ENCODE results near the gene HACD1. TPM values are rescaled to one million over a fixed set of nuclear protein-coding genes. Genes with fewer than 3 reads are reported as not detected.

The HACD1 gene
- total and polyA plus RNA-seq, 11 donors = 80.0 to 291 (median 155) TPM

DNA sequence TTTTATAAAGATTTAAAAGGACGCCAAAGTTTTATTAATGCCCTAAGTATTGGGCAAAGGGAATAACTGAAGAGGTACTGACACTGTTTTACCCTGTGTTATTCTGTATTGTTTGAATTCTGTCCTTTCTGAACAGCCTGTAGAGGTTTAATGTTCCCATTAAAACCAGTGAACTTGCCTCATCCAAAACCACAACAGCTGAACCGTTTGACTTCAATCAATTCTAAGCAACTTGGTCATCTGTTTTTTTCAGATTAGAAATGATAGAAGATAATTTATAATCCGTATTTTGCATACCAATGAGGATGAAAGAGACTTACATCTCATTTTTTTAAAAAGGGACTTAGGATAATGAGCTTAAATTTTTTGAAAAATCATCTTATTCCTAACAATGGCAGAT lies 40.4 kb downstream of the HACD1 start:
- TF ChIP-seq CTCF (IDR thresholded peaks at IDR 0.05) = no peak
- TF ChIP-seq POLR2A (IDR thresholded peaks at IDR 0.05) = no peak
- H3K27ac ChIP-seq = no peak overlapping the region
- ATAC-seq (no peak), DNase-seq (no peak)
- H3K36me3 ChIP-seq = no peaks in the 10 kb centered on the region
- no peak overlapping the region for H3K4me3 ChIP-seq
- H3K9me3 ChIP-seq = peaks cover 0 to 6% (median 0%) of the 10 kb centered on the region in 12 donors
- no peaks in the 10 kb centered on the region for H3K4me1 ChIP-seq
- intact Hi-C loops (cut with DNase I) = no loop called here
- H3K27me3 ChIP-seq = no peaks in the 10 kb centered on the region
- WGBS, 4 donors = 75 to 83% (median 81%) methylated on average over 3 of the region's 3 CpGs

GRCh38 chr10:17564911-17565310 lies 52.3 kb downstream of the HACD1 start:
- no peak for TF ChIP-seq CTCF (IDR thresholded peaks at IDR 0.05)
- no peak for TF ChIP-seq POLR2A (IDR thresholded peaks at IDR 0.05)
- Histone ChIP-seq H3K36me3 (no peaks in the 10 kb centered on the region), H3K27ac (no peak overlapping the region), H3K4me3 (no peak overlapping the region), H3K4me1 (no peaks in the 10 kb centered on the region), H3K9me3 (no peaks in the 10 kb centered on the region), H3K27me3 (no peaks in the 10 kb centered on the region)
- ATAC-seq (no peak), DNase-seq (no peak)
- intact Hi-C loops (cut with DNase I) = no loop called here
- 92 to 96% (median 95%) methylated on average over 3 of the region's 3 CpGs for WGBS, 4 donors

- Histone ChIP-seq H3K4me1 (no peaks in the 10 kb centered on the region), H3K36me3 (no peaks in the 10 kb centered on the region), H3K27ac (no peak overlapping the region), H3K9me3 (no peaks in the 10 kb centered on the region), H3K4me3 (no peak overlapping the region), H3K27me3 (no peaks in the 10 kb centered on the region)
- intact Hi-C loops (cut with DNase I) = no loop called here
- 82 to 85% (median 83%) methylated on average over 4 of the region's 4 CpGs for WGBS, 4 donors
- ATAC-seq = no peak
- DNase-seq = no peak
- TF ChIP-seq POLR2A (IDR thresholded peaks at IDR 0.05) (no peak), CTCF (IDR thresholded peaks at IDR 0.05) (no peak)
Observed at GRCh38 chr10:17563452-17563851, 53.7 kb downstream of the HACD1 start.

DNA sequence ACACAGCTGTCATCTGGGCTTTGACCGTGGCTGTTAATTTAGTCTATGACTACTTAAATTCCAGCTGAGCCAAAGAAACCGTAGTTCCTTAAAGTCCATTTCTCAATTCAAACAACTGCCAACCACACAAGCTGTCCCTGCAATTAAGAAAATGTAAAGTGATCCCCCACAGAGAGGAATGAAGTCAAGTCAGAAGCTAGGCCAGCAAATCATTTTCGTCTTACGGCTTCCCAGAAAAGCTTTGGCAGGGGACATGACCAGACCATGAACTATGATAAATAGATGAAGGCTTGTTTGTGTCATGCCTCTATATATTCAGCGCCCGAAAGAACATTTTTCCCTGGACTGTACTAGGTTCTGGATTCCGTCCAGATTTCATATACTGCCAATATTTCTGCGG lies 54.6 kb downstream of the HACD1 start:
- TF ChIP-seq POLR2A (IDR thresholded peaks at IDR 0.05) (no peak), CTCF (IDR thresholded peaks at IDR 0.05) (no peak)
- H3K4me3 ChIP-seq = no peak overlapping the region
- intact Hi-C loops (cut with DNase I) = no loop called here
- no peaks in the 10 kb centered on the region for H3K9me3 ChIP-seq
- 66 to 82% (median 69%) methylated on average over 8 of the region's 8 CpGs for WGBS, 4 donors
- DNase-seq (no peak), ATAC-seq (no peak)
- no peaks in the 10 kb centered on the region for H3K27me3 ChIP-seq
- no peaks in the 10 kb centered on the region for H3K36me3 ChIP-seq
- H3K27ac ChIP-seq = no peak overlapping the region
- H3K4me1 ChIP-seq = no peaks in the 10 kb centered on the region

Data from heart left ventricle (tissue), 16 donors.